GM12801 (cell line): ENCODE results near the gene DUS3L.

Source experiments
- TF ChIP-seq, protein P1 (sequence below): IDR thresholded peaks from one replicate; pipeline ENCODE4 v1.5.1; 2011; ENCODE audit warnings: control low read depth; ENCODE audit not compliant: insufficient read length; ENCODE audit errors: extremely low read depth

The DUS3L gene

GRCh38 chr19:5808120-5808816 is 17.3 kb upstream of the DUS3L start:
- TF ChIP-seq, protein P1, sequence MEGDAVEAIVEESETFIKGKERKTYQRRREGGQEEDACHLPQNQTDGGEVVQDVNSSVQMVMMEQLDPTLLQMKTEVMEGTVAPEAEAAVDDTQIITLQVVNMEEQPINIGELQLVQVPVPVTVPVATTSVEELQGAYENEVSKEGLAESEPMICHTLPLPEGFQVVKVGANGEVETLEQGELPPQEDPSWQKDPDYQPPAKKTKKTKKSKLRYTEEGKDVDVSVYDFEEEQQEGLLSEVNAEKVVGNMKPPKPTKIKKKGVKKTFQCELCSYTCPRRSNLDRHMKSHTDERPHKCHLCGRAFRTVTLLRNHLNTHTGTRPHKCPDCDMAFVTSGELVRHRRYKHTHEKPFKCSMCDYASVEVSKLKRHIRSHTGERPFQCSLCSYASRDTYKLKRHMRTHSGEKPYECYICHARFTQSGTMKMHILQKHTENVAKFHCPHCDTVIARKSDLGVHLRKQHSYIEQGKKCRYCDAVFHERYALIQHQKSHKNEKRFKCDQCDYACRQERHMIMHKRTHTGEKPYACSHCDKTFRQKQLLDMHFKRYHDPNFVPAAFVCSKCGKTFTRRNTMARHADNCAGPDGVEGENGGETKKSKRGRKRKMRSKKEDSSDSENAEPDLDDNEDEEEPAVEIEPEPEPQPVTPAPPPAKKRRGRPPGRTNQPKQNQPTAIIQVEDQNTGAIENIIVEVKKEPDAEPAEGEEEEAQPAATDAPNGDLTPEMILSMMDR: no peak

GRCh38 chr19:5806905-5807304 is 15.9 kb upstream of the DUS3L start:
- TF ChIP-seq, protein P1: no peak

DNA sequence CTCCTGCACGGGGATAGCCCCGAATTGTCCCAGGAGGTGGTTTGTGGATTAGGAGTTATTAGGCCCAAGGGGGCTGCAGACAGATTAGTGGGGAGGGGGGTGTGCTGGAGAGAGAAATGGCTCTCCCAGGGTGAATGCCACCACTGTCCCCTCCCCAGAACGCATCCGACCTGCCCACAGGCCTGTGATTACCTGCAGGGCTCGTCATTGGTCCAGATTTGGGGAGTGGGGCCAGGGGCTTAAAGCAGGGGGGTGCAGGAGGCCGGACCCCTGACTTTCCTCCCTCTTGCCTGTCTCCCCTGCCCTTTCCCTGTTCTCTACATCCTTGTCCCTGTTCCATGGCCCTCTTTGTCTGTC is 15.1 kb upstream of the DUS3L start:
- TF ChIP-seq, protein P1: no peak

- TF ChIP-seq, protein P1: no peak
Measured at GRCh38 chr19:5805462-5806132, 14.6 kb upstream of the DUS3L start.

DNA sequence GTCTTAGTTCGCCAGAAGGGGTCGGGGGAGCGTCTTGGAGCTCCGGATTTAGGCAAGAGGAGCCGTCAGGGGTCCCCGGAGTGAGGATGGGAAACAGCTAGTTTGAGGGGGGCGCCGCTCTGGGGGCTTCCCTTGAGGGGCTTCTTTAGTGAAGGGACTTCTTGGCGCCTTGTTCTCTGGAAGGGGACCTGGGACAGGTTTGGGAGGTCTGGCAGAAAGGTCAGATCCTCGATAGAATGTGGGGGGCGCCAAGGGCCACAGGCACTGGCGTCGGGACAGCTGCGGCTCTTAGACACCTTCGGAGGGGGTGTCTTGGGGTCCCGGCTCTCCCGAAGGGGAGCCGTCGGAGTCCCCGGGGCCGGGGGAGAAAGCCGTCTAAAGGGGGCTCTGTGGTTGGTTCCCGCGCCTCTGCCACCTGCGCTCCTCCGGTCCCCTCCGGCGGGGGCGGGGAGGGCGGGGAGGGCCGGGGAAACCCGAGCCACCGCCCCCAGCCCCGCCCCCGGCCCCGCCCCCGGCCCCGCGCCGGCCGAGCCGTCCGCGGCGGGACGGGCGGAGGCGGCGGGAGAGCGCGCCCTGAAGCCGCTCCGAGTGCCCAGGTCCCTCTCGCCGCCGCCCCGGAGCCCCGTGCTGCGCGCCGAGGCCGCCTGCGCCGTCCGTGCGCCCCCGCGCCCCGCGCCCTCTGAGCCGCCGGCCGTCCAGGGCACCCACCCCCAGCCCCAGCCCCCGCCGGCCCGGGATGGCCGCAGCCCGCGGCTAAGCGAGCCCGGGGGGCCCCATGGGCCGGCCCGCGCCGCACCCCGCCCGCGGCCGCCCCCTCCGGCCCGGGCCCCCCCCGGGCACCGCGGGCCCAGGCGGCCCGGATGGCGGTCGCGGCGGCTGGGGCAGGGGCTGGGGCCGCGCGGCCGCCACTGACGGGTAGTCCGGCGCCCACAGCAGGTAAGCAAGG is 13.8 kb upstream of the DUS3L start, which contains the start of gene NRTN:
NRTN (plus strand) TSS at position 552 of the 946 bp plus-strand sequence. CDS start 19,099 bp downstream, outside the sequence.
- TF ChIP-seq, protein P1: no peak

- TF ChIP-seq, protein P1: no peak
Measured at GRCh38 chr19:5803752-5804515, 13.0 kb upstream of the DUS3L start.
